ENCODE data around the gene OVOL1.

Gene OVOL1

DNA sequence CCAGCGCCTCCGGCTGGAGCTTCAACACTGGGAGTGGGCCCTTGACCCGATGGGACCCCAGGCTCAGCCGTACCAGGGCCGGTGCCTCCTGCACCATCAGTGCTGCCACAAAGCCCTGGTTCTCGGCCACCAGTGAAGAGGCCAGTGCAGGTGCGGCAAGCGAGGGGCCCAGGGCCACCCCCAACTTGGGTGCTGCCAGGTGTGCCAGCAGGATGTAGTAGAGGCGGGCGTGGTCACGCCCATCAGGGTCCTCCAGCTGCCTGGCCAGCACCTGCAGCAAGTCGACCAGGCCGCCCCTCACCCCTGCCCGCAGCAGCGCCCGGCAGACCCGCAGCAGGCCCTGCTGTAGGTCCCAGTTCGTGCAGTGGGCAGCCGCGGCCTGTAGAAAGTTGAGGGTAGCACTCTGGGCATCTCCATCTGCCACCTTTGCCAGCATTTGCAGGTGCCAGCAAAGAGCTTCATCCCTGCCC, 8.4 kb upstream of the OVOL1 start:
- no peak for DNase-seq

- no peak for DNase-seq
These were observed 7.8 kb upstream of the OVOL1 start for GRCh38 chr11:65778901-65779668.

DNA sequence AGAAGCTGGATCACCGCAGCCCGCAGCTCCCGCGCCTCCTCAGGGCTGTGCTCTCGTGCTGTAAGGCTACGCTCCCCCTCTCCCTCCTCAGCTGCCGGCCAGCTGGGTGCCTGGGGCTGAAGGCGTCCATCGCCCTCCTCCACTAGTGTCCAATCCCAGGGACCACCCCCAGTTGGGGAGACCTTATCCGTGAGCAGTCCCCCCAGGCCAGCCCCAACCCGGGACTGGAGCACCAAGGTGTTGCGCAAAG, 7.3 kb upstream of the OVOL1 start:
- no peak for DNase-seq

DNA sequence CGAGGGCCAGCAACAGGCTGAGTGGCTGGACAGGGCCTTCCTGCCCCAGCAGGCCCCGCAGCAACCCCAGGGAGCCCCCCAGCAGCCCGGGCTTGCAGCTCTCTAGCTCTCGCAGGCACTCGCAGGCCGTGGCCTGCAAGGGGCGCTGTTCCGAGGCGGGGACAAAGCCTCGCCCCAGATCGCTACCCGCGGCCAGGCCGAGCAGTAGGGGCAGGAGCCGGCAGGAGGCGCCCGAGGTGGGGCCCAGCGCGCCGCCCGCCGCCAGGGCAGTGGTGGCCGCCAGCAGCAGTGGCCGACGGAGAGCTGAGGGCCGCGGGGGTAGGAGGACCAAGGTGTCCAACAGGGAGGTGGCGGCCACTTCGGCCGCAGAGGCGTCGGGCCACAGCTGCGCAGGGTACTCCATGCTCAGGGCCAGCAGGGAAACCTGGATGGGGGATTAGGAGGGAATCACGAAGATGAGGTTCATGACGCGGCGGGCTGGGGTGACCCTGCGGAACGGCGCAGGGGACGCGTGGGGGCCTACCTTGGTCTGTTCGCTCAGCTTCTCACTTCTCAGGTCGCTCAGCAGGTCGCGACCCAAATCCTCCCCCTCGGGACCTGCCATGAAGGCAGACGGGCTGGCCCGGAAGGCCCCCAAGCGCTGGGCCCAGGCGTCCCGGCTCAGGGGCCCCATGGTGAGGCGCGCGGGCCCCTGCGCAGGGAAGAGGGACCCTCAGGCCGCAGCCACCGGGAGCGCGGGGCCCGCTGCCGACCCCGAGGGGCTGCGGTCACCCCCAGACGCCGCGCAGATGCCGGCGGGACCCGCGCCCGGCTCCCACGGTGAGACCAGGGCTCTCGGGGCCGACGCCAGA, 6.7 kb upstream of the OVOL1 start:
- peak; percentile 54 to 63 for DNase-seq

DNA sequence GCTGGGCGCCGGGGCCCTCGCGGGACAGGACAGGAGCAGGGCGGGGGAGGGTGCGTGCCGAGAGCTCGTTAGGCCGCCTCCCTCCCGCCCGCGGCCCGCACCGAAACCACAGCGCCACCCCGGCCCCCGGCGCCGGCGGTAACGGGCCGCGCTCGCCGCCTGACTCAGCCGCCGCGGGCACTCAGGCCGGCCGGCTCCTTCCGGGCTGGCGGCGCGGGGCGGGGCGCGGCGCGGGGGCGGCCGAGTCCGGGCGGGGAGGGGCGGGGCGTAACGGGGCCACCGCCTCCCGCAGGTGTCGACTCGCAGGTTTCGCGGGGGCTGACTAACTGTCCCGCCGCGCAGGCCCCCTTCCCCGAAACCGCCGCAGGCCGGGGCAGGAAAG, 6.1 kb upstream of the OVOL1 start, which contains the start of gene AP5B1:
AP5B1 (minus strand) TSS at position 207 of the 382 bp plus-strand sequence. CDS start 385 bp downstream, outside the sequence.
- DNase-seq, result peak in 1 of 2 experiments; percentile 41

DNA sequence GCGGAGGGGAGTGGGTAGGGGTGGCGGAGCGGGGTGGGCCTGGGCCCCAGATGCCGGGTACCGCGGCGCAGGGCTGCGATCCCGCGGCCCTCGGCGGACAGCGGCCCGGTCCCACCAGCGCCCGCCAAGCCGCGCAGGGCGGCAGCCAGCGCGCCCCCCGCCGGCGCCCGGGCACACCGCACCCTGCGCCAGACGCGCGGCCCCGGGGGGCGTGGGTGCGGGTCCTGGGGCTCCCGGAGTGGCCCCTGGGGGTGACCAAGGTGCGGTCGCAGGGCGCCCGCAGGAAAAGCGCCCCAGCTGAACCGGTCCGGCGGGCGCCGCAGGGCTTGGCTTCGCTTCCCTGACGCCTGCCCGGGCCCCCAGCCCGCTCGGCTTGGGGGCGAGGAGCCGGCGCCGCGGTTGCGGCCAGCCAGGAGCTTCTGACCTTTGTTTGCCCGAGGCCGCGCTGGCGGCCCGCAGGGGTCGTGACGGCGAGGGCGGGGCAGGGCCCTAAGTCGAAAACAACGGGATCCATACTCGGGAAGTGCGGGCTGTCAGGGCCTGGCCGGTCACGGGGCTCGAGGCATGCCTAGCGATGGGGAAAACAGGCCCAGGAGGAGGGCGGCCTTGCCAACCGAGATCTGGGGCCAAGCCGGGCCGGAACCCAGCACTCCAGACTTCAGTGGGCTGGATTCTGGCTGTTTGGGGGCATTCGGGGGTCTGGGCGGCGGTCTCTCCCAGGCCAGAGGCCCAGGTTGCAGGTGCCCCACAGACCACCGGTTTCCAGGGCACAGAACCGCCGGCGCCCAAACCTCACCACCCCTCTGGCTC, 5.5 kb upstream of the OVOL1 start:
- DNase-seq, result no peak

DNA sequence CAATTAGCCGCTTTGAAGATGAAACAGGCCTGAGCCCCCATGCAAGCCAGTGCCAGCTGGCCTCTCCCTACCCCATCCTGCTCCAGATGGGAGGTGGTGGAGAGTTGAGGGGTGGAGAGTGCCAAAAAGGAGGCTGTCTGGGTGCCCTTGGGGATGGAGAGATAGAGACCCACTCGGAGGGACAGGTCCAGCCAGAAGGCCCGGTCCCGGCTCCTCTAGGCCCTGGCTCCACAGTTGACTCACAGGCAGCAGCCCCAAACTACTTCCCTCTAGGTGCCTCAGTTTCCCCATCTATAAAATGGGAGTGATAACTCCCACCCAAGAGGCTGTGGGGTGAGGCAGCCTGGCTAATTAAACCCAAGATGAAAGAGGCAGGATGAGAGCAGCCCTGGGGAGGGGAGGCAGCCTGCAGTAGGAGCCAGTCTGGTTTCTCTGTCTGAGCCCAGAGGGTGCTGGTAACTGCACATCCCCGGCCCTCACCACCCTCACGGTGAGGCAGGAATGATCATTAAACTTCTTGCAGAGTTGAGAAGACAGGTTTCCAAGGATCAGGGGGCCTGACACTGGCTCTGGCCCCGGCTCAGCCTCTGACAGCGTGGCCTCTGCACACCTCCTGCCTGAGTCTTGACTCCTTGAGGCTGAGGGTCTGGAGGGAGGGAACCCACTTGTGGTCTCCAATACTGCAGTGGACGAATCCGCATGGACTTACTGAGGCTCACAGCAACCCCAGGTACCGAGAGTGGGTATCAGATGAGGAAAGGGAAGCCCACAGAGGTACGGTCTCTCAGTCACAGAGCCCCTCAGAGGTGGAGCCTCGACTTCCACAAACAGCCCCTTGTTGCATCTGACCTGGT, 4.7 kb upstream of the OVOL1 start:
- no peak for DNase-seq

DNA sequence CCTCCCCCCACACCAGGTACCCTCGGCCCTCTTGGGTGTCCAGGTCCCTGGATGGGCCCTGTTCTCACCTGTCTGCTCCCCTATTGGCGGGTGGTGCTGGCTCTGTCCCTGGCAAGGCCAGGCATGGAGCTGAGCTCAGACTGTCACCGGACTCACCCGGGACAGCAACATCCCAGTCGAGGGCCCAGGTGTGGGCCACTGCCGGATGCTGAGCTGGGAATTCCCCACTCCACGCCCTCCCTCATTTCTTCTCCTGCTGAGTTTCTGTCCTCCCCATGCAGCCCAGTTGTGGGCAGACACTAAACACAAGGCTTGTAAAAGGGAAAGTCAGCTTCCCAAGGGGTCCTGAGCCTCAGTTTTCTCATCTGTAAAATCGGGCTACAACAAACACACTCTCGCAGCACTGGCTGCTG, 4.0 kb upstream of the OVOL1 start:
- no peak for DNase-seq

GRCh38 chr11:65785319-65786007, 1.4 kb upstream of the OVOL1 start:
- no peak for DNase-seq

GRCh38 chr11:65786008-65786785, 666 bp upstream of the OVOL1 start:
- DNase-seq, result no peak

DNA sequence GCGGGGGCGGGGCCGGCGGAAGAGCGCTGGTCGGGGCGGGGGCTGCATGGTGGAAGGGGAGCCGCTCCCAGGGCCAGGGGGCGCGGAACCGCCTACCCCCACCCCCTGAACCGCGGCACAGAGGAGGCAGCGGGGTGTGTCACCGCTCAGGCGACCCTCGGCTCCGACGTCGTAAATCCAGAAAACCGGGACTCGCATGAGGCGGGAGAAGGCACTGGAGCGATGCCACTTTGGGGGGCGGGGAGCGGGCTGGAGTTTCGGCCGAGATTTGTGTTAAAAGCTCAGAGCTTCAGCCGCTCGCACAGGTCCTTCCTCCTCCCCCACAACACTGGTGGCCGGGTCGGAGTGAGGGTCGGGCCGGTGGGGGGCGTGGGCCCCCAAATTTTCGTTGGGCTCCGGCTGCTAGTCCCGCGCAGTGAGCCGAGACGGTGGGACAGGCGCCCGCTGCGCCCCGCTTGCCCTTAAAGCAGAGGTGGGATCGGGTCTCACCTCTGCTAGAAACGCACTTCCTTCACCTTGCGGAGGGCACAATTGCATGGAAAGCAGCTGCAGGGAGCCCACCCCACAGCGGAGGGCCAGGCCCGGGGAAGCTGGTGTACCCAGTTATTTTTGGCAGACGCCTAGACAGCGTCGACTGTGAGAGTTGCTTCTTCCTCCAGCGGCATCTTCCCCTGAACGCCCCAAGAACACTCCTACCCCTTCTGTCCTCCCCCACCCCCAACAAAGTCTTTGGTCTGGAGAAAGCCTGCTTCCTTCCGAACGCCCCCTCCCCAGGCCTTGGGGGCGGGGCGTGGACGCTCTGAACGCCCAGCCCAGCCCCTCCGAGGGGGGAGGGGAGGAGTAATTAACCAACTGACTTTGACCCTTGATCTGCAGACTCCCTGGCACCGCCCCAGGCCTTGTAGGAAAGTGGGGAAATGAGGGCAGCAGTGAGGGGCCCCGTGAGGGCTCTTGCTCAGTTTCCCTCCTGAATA, 1.1 kb downstream of the OVOL1 start:
- no peak for DNase-seq

- no peak for DNase-seq
These were observed 2.0 kb downstream of the OVOL1 start for GRCh38 chr11:65788821-65789220.

GRCh38 chr11:65789230-65790103, 2.6 kb downstream of the OVOL1 start:
- DNase-seq, result no peak

- no peak for DNase-seq
These were observed 3.4 kb downstream of the OVOL1 start for GRCh38 chr11:65790104-65790901.

DNA sequence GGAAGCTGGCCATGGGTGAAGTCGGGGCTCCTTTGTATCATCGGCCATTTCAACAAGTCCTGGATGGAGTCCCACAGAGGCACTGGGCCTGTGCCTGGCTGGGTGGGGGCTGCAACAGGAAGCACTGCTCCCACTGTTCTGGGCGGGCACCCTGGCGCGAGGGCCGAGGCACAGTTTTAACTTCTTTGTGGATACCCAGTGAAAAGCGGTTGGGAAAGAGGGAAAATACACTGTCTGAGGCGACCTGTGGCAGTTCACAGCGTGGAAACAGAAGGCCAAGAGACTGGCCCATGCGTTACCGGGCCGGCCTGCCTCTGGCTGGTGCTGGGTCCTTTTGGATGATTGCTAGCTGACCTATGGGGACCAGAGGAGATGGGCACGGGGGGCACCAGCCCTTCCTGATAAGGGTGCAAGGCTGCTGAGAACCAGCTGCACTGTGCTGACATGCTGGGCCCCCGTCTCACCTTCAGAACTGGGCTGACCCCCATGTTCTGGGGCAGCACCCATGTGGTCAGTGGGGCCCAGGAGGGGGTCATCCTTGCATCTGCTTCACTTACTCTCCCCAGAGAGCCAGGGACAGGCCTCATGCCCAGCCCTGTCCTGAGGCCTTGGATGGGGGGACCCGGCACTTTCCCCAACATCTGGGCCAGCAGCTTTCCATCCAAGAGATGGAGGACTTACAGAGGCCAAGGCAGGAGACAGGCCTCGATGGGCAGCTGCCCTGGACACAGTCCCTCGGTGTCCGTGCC, 4.2 kb downstream of the OVOL1 start:
- no peak for DNase-seq

- DNase-seq, result no peak
These were observed 4.9 kb downstream of the OVOL1 start for GRCh38 chr11:65791719-65792213.

- DNase-seq, result no peak
These were observed 5.6 kb downstream of the OVOL1 start for GRCh38 chr11:65792456-65792855.
